GM12878 (cell line): ENCODE data around the gene NKX1-1. TPM values are rescaled to one million over a fixed set of nuclear protein-coding genes. Genes with fewer than 3 reads are reported as not detected.

Source experiments
- ATAC-seq: fragments of 200-7000 bp; cut with Tn5 transposase; 3 replicates; pipeline ENCODE4 v1.9.1; 2020; ENCODE audit warnings: mild to moderate bottlenecking, moderate library complexity
- BruUV-seq: library from RNA; stranded (reverse); fragments of 400-500 nt; replicated peaks from 2 replicates; lab custom pipeline; 2021; lab: Mats Ljungman, UMichigan
- CTCF ChIA-PET: fragments of 300-600 bp; sonication (Branson Sonifier 250); formaldehyde crosslinking; extraction: SDS; loops from one replicate; lab custom pipeline; 2021; ENCODE audit warnings: inconsistent platforms; lab: Yijun Ruan, JAX
- POLR2A ChIA-PET: fragments of 350-600 bp; formaldehyde crosslinking; extraction: SDS; loops from one replicate; lab custom pipeline; 2021; ENCODE audit warnings: inconsistent platforms; lab: Charles Lee
- RAD21 ChIA-PET: fragments of 300-600 bp; sonication (Branson Sonifier 250); formaldehyde crosslinking; loops from one replicate; lab custom pipeline; 2023; ENCODE audit warnings: antibody characterized with exemption; ENCODE audit not compliant: unreplicated experiment; lab: Charles Lee
- SMC1A ChIA-PET: fragments of 300-600 bp; sonication (Branson Sonifier 250); formaldehyde crosslinking; loops from one replicate; lab custom pipeline; 2023; ENCODE audit not compliant: unreplicated experiment, uncharacterized antibody; lab: Charles Lee
- DNase-seq: peaks from one replicate; pipeline ENCODE4 v3.0.0-alpha.2; 2011; ENCODE audit warnings: low read depth, low spot score
- FAIRE-seq: peaks from 3 replicates; lab custom pipeline; 2011; peaks lifted over from hg19 to GRCh38; lab: Jason Lieb, UNC
- H2AFZ ChIP-seq: 2 replicates; pipeline ENCODE4 v1.6.0; 2011; ENCODE audit warnings: low read depth, low read length, control low read depth; ENCODE audit not compliant: control insufficient read depth
- H3K27ac ChIP-seq: 2 replicates; pipeline ENCODE4 v1.5.1; 2011; ENCODE audit warnings: control low read depth; ENCODE audit not compliant: control insufficient read depth, insufficient read depth
- H3K27me3 ChIP-seq, 2 experiments: replicated peaks in 1 of 2; 2 replicates each; pipeline versions ENCODE4 v1.6.0 to v1.6.1; 2011; ENCODE audit warnings: low read length in 1 of 2; ENCODE audit not compliant: control insufficient read depth in 2 of 2, insufficient read depth in 2 of 2
- H3K36me3 ChIP-seq, 2 experiments: 2 replicates each; pipeline ENCODE4 v1.5.1; 2011; ENCODE audit warnings: low read length in 1 of 2; ENCODE audit not compliant: control insufficient read depth in 2 of 2, insufficient read depth in 2 of 2
- H3K4me1 ChIP-seq: 2 replicates; pipeline ENCODE4 v1.6.1; 2011; ENCODE audit warnings: mild to moderate bottlenecking, low read length, moderate library complexity, mixed read lengths; ENCODE audit not compliant: control insufficient read depth, insufficient read depth
- H3K4me2 ChIP-seq: 2 replicates; pipeline ENCODE4 v1.6.0; 2011; ENCODE audit warnings: control low read depth; ENCODE audit not compliant: control insufficient read depth, insufficient read depth
- H3K4me3 ChIP-seq: fragments of 200-600 bp; sonication (generic); 2 replicates; pipeline ENCODE4 v1.5.1; 2016
- H3K79me2 ChIP-seq: 2 replicates; pipeline ENCODE4 v1.6.0; 2011; ENCODE audit warnings: low read length; ENCODE audit not compliant: control insufficient read depth, insufficient read depth
- H3K9ac ChIP-seq: 2 replicates; pipeline ENCODE4 v1.8.0; 2011; ENCODE audit warnings: low read length, control low read depth, mixed read lengths; ENCODE audit not compliant: control insufficient read depth, insufficient read depth
- H3K9me3 ChIP-seq: replicated peaks from 3 replicates; pipeline ENCODE4 v1.5.1; 2011; ENCODE audit warnings: mild to moderate bottlenecking, low read length; ENCODE audit not compliant: control insufficient read depth, insufficient read depth
- H4K20me1 ChIP-seq: 2 replicates; pipeline ENCODE4 v1.6.0; 2011; ENCODE audit not compliant: control insufficient read depth, insufficient read depth
- CEBPB ChIP-seq, 2 experiments: fragments of 150-350 bp in 1 of 2; IDR thresholded peaks; 2 replicates each; pipeline ENCODE4 v1.6.1; 2012 to 2014; ENCODE audit warnings: low read depth in 2 of 2, low read length in 2 of 2, borderline replicate concordance in 1 of 2, inconsistent platforms in 1 of 2
- FOXM1 ChIP-seq: IDR thresholded peaks from 2 replicates; pipeline ENCODE4 v1.6.1; 2012; ENCODE audit warnings: low read depth, mild to moderate bottlenecking, inconsistent platforms, low read length, moderate library complexity
- IKZF2 ChIP-seq, 2 experiments: fragments of 450-650 bp; IDR thresholded peaks; 2 replicates each; pipeline ENCODE4 v1.6.1; 2017; ENCODE audit warnings: mild to moderate bottlenecking in 2 of 2, moderate library complexity in 2 of 2
- JUNB ChIP-seq: IDR thresholded peaks from 2 replicates; pipeline ENCODE4 v1.6.1; 2016; ENCODE audit warnings: antibody characterized with exemption, mild to moderate bottlenecking
- MEF2A ChIP-seq: IDR thresholded peaks from 2 replicates; pipeline ENCODE4 v1.6.1; 2011; ENCODE audit warnings: low read depth, mild to moderate bottlenecking, low read length, moderate library complexity; ENCODE audit not compliant: insufficient read depth
- SMAD1 ChIP-seq: fragments of 450-650 bp; IDR thresholded peaks from 2 replicates; pipeline ENCODE4 v1.6.1; 2018; ENCODE audit warnings: mild to moderate bottlenecking, low read depth; ENCODE audit not compliant: partially characterized antibody
- TCF3 ChIP-seq: IDR thresholded peaks from 2 replicates; pipeline ENCODE4 v1.6.1; 2012; ENCODE audit warnings: low read depth, mild to moderate bottlenecking, low read length, borderline replicate concordance; ENCODE audit not compliant: insufficient read depth
- ZNF207 ChIP-seq: fragments of 450-650 bp; IDR thresholded peaks from 2 replicates; pipeline ENCODE4 v1.6.1; 2014; ENCODE audit warnings: antibody characterized with exemption, mild to moderate bottlenecking, borderline replicate concordance
- WGBS: methylation state at CpG from one replicate; pipeline ENCODE4 v1.1.6; 2016; ENCODE audit warnings: low lambda C conversion rate; ENCODE audit not compliant: insufficient replicate concordance, insufficient coverage; ENCODE audit errors: missing lambda C conversion rate; 5-methylcytosine and 5-hydroxymethylcytosine counted together
- in situ Hi-C: fragments of 300-500 bp; cut with MboI; formaldehyde crosslinking; loops from 9 replicates; pipeline ENCODE4 v1.14.3; 2018; ENCODE audit warnings: mixed read lengths
- intact Hi-C: fragments of 100-400 bp; cut with micrococcal nuclease; formaldehyde crosslinking; loops from one replicate; pipeline ENCODE4 v1.14.2; 2022; ENCODE audit not compliant: unreplicated experiment
- polyA plus RNA-seq, 11 experiments: library from polyadenylated mRNA; depleted of rRNA in 4 of 11; unstranded in 6 of 11; stranded (reverse) in 5 of 11; fragments of >200 nt; fragmentation: Nextera tagmentation in 4 of 11; fragmentation: Illumina TruSeq in 1 of 11; extraction: Ambion mirVana in 4 of 11; extraction: Trizol in 1 of 11; gene quantifications; 1 replicate in 1 of 11; 2 replicates in 10 of 11; pipeline versions ENCODE4 v1.2.1 to v1.2.3, GENCODE V29; 2011 to 2016; ENCODE audit warnings: inconsistent platforms in 2 of 11, missing spikeins in 2 of 11, low read depth in 1 of 11
- total RNA-seq, 4 experiments: library from RNA; depleted of rRNA in 3 of 4; stranded (reverse); fragments of >200 nt in 3 of 4; fragmentation: Illumina TruSeq in 1 of 4; extraction: Trizol in 1 of 4; gene quantifications; 2 replicates each; pipeline versions ENCODE4 v1.2.1 to v1.2.3, GENCODE V29; 2013 to 2021
- TF ChIP-seq, protein P1 (sequence below): fragments of 450-650 bp; IDR thresholded peaks from 2 replicates; pipeline ENCODE4 v1.6.1; 2017; ENCODE audit warnings: mild to moderate bottlenecking
- TF ChIP-seq, protein P2 (sequence below): IDR thresholded peaks from 2 replicates; pipeline ENCODE4 v1.6.1; 2011; ENCODE audit warnings: mild to moderate bottlenecking, low read depth, low read length, moderate library complexity; ENCODE audit not compliant: insufficient replicate concordance
- TF ChIP-seq, protein P3 (sequence below): fragments of 450-650 bp; formaldehyde crosslinking; IDR thresholded peaks from 2 replicates; pipeline ENCODE4 v1.4.0; 2022; ENCODE audit warnings: mild to moderate bottlenecking, moderate library complexity

NKX1-1 gene
- total and polyA plus RNA-seq, 10 of the 15 experiments (the other 5 are each of a cell fraction or from before 2014, with no cell fraction given) = not detected

DNA sequence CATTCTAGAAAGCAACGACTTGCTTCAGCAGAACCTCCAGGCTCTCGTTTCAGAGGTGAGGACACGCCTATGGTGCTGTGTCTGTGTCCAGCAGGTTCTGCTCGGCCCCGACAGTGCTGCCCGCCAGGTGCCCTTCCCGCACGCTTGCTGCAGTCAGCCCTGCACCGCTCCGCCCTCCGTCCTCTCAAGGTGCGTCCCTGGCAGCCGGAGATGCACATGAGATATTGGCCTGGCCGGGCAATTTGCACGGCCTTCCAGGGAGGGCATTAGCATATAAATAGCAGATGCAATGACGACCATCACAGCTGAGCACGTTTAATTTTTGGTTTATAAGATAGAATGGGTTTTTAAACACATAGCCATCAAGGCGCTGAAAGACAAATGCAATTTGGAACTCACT lies 44.8 kb downstream of the NKX1-1 start (continued):
- TF ChIP-seq CEBPB (IDR thresholded peaks at IDR 0.05; ENCODE audit: borderline replicate concordance in 1 of 2, low read depth in 2 of 2, low read length in 2 of 2) = no peak
- no peak for TF ChIP-seq MEF2A
- TF ChIP-seq, protein P1, sequence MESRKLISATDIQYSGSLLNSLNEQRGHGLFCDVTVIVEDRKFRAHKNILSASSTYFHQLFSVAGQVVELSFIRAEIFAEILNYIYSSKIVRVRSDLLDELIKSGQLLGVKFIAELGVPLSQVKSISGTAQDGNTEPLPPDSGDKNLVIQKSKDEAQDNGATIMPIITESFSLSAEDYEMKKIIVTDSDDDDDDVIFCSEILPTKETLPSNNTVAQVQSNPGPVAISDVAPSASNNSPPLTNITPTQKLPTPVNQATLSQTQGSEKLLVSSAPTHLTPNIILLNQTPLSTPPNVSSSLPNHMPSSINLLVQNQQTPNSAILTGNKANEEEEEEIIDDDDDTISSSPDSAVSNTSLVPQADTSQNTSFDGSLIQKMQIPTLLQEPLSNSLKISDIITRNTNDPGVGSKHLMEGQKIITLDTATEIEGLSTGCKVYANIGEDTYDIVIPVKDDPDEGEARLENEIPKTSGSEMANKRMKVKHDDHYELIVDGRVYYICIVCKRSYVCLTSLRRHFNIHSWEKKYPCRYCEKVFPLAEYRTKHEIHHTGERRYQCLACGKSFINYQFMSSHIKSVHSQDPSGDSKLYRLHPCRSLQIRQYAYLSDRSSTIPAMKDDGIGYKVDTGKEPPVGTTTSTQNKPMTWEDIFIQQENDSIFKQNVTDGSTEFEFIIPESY = no peak
- TF ChIP-seq IKZF2 (IDR thresholded peaks at IDR 0.05) = no peak
- TF ChIP-seq TCF3 = no peak

DNA sequence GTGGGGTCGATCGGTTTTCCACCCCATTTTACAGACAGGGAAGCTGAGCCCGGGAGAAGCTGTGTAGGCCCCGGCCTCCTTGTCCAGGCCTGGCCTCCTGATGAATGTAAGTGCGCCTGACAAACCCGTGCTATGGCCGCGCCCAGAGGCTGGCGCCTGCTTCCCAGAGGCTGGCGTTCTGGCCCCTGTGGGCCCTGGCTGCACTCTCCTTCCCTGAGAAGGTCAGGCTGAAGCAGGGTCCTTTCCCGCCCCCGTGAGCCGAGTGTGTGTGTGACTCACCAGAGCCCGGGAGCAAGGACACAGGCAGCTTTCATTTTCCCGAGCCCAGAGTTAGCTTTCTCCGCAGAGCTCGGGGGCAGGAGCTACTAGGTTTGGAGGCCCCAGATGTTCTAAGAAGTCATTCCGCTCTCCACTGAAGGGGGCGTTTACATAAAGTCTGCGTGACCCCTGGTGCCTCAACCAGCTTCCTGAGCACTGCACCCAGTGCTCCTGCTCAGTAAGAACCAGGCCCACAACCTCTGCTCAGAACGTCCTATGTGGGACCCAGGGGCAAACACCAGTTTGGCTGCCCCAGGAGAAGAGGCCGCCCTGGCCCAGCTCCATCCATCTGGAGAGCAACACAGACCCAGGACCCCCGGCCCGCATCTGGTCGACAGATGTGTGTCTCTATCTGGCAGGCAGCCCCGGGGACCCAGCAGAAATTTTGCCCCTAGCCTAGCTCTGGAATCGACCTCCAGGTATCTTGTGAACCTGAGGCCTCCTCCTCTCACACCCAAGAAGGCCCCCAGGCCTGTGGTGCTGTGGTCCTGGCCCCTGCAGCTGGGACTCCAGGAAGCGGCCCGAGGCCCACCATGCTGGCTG lies 45.6 kb downstream of the NKX1-1 start:
- FAIRE-seq (no peak), ATAC-seq (no peak), DNase-seq (no peak)
- intact Hi-C loops = loop anchor here (5.0 kb wide), 1 partner anchor 333 kb away; no protein-coding TSS in a partner anchor
- SMC1A ChIA-PET = no interaction called here
- no peak overlapping the region for H3K9ac ChIP-seq
- in situ Hi-C loops = no loop called here
- H3K79me2 ChIP-seq = no peaks in the 10 kb centered on the region
- RAD21 ChIA-PET = no interaction called here
- CTCF ChIA-PET = no interaction called here
- H4K20me1 ChIP-seq = no peaks in the 10 kb centered on the region
- no peak overlapping the region for H3K27ac ChIP-seq
- H3K4me1 ChIP-seq = no peaks in the 10 kb centered on the region
- no peaks in the 10 kb centered on the region for H3K9me3 ChIP-seq
- 90% methylated on average over 27 of the region's 29 CpGs for WGBS
- H3K4me3 ChIP-seq = no peak overlapping the region
- POLR2A ChIA-PET = no interaction called here
- H3K27me3 ChIP-seq = no peaks in the 10 kb centered on the region
- BruUV-seq = no TSS peak
- no peak overlapping the region for H3K4me2 ChIP-seq
- H2AFZ ChIP-seq = no peak overlapping the region
- peaks cover 0 to 1% of the 10 kb centered on the region in 2 experiments; a peak in 3 of 4 replicates for H3K36me3 ChIP-seq
- no peak for TF ChIP-seq ZNF207
- TF ChIP-seq JUNB = no peak
- no peak for TF ChIP-seq FOXM1
- no peak for TF ChIP-seq SMAD1
- TF ChIP-seq, protein P2, sequence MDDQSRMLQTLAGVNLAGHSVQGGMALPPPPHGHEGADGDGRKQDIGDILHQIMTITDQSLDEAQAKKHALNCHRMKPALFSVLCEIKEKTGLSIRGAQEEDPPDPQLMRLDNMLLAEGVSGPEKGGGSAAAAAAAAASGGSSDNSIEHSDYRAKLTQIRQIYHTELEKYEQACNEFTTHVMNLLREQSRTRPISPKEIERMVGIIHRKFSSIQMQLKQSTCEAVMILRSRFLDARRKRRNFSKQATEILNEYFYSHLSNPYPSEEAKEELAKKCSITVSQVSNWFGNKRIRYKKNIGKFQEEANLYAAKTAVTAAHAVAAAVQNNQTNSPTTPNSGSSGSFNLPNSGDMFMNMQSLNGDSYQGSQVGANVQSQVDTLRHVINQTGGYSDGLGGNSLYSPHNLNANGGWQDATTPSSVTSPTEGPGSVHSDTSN = no peak
- TF ChIP-seq, protein P3, sequence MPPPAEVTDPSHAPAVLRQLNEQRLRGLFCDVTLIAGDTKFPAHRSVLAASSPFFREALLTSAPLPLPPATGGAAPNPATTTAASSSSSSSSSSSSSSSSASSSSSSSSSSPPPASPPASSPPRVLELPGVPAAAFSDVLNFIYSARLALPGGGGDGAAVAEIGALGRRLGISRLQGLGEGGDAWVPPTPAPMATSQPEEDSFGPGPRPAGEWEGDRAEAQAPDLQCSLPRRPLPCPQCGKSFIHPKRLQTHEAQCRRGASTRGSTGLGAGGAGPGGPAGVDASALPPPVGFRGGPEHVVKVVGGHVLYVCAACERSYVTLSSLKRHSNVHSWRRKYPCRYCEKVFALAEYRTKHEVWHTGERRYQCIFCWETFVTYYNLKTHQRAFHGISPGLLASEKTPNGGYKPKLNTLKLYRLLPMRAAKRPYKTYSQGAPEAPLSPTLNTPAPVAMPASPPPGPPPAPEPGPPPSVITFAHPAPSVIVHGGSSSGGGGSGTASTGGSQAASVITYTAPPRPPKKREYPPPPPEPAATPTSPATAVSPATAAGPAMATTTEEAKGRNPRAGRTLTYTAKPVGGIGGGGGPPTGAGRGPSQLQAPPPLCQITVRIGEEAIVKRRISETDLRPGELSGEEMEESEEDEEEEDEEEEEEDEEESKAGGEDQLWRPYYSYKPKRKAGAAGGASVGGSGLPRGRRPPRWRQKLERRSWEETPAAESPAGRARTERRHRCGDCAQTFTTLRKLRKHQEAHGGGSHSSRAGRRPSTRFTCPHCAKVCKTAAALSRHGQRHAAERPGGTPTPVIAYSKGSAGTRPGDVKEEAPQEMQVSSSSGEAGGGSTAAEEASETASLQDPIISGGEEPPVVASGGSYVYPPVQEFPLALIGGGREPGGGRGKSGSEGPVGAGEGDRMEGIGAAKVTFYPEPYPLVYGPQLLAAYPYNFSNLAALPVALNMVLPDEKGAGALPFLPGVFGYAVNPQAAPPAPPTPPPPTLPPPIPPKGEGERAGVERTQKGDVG = no peak
